Ecto neural progenitor cell (in vitro differentiated cells): ENCODE results near the gene OTOGL.
A peak's percentile ranks its signal among the peaks of the same experiment; 100 is the strongest.
"Not testable (repeated sequence)": the region's sequence is repeated elsewhere in the genome, so short reads cannot be mapped to it uniquely, and the experiment has no call there.

ENCODE experiments used
- DNase-seq: peaks from one replicate; pipeline ENCODE4 v3.0.0-alpha.2; 2018; ENCODE audit warnings: low spot score

The OTOGL gene

GRCh38 chr12:80226576-80226975 is 127.2 kb downstream of the OTOGL start:
- DNase-seq: no peak

DNA sequence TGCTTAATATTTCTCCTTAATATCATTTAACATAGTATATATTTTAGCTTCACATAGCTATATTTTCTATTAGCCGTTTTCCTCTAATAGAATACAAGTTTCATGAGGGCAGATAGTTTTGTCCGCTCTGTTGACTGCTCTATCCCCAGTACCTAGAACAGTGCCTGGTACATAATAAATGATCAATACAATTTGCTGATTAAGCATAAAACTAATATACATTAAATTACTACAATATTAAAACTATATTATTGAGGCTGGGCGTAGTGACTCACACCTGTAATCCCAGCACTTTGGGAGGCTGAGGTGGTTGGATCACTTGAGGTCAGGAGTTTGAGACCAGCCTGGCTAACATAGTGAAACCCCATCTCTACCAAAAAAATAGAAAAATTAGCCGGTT is 128.6 kb downstream of the OTOGL start:
- DNase-seq: not testable (repeated sequence)

DNA sequence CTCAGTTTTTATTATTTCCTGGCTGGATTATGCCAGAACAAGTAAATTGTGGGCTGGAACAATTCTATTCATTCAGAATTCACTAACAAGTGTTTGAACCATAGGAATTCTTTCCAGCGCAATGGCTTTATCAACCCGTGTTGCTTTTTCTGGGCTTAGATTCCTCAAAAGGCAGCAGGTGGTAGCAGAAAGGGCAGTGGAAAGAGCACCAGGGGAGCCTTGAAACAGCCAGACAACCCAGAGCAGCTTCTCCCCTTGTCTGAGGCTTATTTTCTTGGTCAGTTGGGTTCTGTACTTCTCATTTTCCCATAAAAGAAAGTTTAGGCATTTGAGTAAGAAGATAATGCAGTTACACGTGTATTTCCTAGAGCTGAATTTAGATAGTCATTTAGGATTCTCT is 130.7 kb downstream of the OTOGL start:
- peak; percentile 81 for DNase-seq

- no peak for DNase-seq
Observed at GRCh38 chr12:80232837-80233236, 133.5 kb downstream of the OTOGL start.

DNA sequence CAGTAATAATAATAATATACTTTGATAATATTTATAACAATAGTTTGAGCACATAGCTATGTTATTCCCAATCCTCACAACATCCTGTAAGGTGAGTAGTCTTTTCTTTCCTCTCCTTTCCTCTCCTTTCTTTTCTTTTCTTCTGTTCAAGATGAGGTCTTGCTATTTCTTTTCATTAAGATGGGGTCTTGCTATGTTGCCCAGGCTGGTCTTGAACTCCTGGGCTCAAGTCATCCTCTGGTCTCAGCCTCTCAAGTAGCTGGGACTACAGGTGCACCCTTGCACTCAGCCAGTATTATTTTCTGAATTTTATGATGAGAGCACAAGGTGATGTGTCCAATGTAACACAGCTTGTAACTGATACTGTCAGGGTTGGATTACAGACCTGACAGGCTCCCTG is 134.6 kb downstream of the OTOGL start:
- DNase-seq: no peak

GRCh38 chr12:80234667-80235066 is 135.3 kb downstream of the OTOGL start:
- no peak for DNase-seq

DNA sequence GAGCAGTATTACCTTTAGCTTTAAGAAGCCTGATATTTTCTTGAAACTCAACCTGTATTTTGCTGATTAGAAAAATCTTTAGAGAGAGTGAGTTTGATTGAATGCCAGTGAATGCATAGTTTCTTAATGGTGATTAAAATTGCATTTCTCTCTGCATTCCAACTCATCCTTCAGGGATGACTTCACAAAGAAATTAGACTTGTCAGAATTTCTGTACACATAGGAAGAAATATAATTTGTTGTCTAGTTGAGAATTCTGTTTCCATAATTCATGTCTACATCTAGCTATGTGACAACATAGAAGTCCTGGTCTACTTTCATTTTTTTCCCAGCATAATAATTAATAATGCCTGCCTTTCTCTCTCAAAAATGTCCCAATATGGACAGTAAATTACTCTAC is 136.6 kb downstream of the OTOGL start:
- DNase-seq: no peak

DNA sequence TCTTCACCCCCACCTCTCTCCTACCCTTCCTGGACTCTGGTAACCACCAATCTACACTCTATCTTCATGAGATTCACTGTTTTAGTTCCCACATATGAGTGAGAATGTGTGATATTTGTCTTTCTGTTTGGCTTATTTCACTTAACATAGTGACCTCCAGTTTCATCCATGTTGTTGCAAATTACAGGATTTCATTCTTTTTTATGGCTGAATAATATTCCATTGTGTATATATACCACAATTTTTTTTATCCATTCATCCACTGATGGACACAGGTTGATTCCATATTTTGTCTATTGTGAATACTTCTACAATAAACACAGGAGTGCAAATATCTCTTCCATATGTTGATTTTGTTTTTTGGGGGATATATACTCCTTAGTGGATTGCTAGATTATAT is 140.5 kb downstream of the OTOGL start:
- DNase-seq: no peak

DNA sequence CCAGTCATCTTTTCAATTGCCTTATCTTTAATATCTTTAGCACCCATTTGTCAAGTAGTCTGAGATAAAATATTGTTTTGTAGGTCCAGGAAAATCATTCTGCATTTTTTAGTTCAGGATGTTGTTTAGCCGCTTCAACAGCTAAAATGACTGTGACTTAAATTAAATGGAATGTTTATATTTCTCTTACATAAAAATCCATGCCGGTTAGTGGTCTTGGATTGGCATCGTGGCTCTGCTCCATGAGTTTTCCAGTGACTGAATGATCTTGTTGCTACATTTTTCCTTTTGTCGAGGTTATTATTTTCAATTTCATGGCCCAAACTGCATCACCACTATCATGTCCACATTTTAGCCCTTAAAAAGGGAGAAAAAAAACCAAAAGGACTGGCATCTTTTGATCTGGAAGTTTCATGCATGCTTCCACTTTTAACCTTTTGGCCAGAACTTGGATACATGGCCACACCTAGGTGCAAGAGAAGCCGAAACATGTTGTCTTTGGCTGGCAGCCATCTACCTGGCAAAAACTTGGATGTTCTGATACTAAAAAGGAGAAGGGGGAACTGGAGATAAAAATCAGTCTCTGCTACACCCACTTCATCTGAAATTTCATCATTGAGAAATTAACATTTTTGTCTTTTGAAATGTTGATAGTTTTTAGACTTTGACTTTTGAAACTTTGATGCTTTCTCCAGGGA is 142.4 kb downstream of the OTOGL start:
- no peak for DNase-seq

DNA sequence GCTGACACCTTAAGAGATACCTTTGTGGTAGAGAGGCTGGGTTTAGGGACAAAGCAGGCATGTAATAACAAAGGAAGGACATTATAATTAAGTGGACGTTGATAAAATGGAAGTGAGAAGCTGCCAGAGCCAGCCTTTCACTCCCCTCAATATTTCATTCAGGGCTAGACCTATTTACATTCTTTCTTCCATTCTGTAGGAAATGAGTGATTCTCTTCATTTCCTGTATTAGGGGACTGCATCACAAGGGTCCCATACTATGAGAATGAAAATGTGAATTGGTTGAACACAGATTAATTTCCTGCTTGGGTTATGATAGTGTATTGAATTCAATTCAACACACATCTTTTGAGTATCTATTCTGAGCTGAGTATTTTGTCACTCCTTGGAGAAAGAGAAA is 143.0 kb downstream of the OTOGL start:
- no peak for DNase-seq

- DNase-seq: not testable (repeated sequence)
Observed at GRCh38 chr12:80249581-80249980, 150.2 kb downstream of the OTOGL start.

DNA sequence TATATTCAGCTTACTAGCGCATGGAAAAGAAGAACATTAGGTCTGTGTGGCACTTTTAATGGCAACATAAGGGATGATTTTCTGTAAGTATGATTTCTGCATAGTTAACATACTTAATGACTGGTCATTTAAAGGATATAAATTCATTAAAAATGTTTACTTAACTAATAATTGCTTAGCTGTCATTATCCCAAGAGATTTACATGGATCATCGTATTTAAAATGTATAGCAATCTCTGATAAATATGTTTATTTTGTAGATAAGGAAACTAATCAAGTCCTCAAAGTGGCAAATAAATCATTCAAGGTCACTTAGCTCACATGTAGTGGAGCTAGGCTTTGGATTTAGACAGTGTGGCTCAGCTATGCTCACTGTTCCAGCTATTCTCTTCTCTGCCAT is 158.6 kb downstream of the OTOGL start:
- DNase-seq: no peak

DNA sequence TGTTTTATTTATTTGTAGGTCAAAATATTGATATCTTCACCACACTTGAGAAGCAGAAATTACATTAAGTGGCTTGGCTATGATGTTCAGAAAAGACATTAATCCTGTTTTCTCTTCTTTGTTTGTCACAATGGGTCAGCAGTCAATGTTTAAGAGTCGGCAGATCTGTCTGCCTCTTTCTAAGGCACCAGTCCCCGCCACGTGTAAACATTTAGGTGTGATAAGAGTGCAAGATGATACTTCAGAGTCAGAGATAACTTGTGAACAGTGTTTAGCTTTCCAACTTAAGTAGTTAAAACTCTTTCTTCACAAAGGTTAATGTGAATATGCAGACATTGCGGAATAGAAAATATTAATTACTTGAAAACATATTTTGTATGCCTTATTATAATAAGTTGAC is 160.9 kb downstream of the OTOGL start:
- DNase-seq: no peak

DNA sequence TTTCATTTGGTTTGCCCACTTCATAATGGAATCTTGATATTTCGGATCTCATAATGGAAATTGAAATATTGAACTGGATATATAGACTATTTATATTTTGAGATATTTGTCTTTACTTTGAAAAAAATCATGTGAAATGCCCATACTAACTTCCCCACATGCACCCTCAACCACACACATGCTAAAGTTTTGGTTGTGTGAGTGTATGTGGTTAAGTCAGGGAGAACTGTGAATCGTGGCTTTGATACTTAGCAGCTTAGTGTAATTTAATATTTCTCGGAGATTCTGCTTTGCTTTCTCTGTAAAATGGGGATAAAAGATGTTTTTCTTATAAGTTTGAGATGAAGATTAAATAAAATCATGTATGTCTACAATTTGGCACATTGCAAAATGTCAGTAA is 162.1 kb downstream of the OTOGL start:
- no peak for DNase-seq

- DNase-seq: no peak
Observed at GRCh38 chr12:80262346-80262745, 163.0 kb downstream of the OTOGL start.

DNA sequence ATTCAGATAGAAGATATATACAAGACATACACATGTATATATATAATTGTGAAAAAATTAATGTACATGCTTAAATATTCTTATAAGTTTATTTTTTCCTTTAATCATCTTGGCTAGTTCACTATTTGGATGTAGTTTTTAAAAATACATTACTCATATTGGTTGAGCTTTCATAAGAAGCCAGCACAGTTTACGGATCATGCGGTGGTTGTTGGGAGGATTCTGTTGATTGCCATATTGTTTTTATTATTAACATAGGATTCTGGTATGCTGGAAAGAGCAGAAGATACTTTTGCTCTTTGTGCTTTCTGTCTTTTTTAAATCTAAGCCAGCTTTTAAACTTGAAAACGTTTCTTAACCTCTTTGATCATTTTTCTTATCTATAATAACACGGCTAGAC is 163.4 kb downstream of the OTOGL start:
- DNase-seq: no peak

DNA sequence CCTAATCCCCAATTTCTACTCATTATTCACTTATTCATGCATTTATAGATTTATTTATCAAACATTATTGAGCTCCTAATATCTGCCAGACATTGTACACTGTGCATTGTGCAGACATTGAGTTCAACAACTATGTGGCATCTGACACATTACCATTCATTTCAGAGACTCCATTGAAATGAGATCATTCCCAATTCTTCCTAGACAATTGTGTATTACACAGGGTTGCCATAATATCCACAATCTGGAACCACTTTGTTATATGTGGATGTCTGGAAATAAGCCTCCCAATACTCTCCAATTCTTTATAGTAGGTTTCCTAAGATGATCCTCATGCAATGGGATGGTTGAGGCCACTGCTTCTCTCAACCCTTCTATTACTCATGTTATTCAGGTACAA is 165.0 kb downstream of the OTOGL start:
- no peak for DNase-seq

DNA sequence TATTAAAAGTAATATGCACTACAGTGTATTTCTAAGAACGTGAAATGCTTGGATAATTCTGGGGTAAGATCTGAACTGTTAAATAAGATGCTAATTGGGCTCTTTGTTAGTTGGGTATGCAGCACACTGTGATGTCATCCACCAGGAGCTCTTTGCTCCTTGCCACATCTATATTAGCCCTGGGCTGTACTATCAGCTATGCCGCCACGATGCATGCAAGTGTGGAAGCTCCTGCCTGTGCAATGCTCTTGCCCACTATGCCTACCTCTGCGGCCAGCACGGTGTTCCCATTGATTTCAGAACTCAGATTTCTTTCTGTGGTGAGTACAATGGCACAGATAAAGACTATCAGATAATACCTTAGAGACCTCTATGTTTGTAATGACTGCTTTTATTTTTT is 165.6 kb downstream of the OTOGL start:
- no peak for DNase-seq

DNA sequence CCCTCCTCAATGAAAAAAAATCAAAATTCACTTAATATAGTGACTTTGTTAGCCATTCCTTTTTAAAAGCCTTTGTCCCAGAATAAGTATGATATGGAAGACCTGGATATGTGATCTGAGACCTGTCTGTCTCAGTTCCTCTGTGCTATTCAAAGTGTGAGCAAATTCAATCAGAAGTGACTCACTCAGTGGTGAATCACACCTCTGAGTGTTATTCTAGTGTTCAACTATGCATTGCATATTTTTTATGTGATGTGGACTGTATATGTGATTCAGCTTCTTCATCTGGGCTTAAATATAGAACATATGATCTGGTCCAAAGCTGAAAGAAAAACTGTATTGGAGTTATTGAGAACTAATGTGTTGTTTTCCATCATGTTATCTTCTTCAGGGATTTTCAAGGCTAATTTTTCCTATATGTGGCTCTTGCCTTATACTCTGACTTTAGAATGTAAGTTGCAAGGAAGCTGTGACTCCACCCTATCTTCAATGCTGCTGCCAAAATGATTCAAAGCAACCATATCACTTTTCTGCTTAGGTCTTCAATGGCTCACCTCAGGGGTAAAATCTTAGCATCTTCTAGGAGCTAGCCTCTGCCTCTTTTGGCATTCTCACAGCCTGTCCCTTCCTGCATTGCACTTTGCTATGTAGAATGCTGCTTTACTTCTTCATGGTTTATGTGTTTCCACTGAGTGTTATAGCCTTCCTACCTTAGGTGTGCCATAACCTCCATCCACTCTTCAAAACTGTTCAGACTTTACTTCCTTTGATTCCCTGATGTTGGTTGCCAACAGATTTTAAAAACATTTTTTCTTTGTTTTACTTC is 169.8 kb downstream of the OTOGL start:
- DNase-seq: no peak

- no peak for DNase-seq
Observed at GRCh38 chr12:80269803-80270552, 170.6 kb downstream of the OTOGL start.

GRCh38 chr12:80271780-80272179 is 172.4 kb downstream of the OTOGL start:
- DNase-seq: no peak

- no peak for DNase-seq
Observed at GRCh38 chr12:80272387-80272915, 173.1 kb downstream of the OTOGL start.

DNA sequence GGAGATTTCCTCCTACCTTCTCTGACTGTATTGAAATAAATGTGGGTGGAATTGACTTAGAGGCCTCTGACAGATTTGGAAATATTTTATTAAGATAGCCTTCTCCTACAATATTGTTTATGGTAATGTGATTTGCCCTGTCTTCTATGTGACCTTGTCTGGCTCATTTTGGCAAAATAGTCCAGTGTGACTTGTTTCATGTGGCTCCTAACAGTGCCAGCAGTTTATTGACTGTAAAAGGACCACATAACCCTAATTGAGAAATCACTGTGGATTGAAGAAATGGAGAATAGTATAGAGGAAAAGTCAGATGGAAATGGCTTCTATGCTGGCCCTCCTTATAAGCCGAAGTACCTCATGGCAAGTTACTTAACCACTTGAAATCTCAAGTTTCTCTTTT is 173.8 kb downstream of the OTOGL start:
- DNase-seq: no peak
